Measurements from ENCODE around the gene MPRIP. TPM values are rescaled to one million over a fixed set of nuclear protein-coding genes. Genes with fewer than 3 reads are reported as not detected.

Gene MPRIP
- total and polyA plus RNA-seq, 2 of the 13 experiments (the other 11 are each of a cell fraction or from before 2014, with no cell fraction given): 50.2 to 52.4 TPM

DNA sequence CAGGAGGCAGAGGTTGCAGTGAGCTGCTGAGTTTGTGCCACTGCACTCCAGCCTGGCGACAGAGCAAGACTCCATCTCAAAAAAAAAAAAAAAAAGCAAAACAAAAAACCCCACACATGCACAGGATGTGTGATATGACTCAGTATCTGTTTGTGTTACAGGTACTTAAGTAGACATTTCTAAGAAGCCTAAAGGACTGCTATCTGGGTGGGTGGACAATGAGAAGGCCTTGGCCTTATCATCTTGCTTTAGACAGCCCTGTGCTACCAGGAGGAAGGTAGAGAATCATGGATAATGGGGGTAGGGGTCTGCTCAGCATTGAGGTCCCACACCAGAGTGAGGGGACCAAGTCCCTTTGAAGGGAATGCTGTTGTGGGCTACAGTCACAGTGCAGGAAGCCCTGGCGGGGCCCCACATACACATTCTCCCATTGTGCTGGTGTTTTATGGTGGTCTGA, 137.1 kb downstream of the MPRIP start (continued):
- no peak for TF ChIP-seq ZBTB20 (CRISPR knock-in tag; IDR thresholded peaks at IDR 0.05; ENCODE audit: borderline replicate concordance, low read depth)
- TF ChIP-seq ZNF775 (CRISPR knock-in tag; IDR thresholded peaks at IDR 0.05; ENCODE audit: borderline replicate concordance): no peak
- TF ChIP-seq, protein P1, sequence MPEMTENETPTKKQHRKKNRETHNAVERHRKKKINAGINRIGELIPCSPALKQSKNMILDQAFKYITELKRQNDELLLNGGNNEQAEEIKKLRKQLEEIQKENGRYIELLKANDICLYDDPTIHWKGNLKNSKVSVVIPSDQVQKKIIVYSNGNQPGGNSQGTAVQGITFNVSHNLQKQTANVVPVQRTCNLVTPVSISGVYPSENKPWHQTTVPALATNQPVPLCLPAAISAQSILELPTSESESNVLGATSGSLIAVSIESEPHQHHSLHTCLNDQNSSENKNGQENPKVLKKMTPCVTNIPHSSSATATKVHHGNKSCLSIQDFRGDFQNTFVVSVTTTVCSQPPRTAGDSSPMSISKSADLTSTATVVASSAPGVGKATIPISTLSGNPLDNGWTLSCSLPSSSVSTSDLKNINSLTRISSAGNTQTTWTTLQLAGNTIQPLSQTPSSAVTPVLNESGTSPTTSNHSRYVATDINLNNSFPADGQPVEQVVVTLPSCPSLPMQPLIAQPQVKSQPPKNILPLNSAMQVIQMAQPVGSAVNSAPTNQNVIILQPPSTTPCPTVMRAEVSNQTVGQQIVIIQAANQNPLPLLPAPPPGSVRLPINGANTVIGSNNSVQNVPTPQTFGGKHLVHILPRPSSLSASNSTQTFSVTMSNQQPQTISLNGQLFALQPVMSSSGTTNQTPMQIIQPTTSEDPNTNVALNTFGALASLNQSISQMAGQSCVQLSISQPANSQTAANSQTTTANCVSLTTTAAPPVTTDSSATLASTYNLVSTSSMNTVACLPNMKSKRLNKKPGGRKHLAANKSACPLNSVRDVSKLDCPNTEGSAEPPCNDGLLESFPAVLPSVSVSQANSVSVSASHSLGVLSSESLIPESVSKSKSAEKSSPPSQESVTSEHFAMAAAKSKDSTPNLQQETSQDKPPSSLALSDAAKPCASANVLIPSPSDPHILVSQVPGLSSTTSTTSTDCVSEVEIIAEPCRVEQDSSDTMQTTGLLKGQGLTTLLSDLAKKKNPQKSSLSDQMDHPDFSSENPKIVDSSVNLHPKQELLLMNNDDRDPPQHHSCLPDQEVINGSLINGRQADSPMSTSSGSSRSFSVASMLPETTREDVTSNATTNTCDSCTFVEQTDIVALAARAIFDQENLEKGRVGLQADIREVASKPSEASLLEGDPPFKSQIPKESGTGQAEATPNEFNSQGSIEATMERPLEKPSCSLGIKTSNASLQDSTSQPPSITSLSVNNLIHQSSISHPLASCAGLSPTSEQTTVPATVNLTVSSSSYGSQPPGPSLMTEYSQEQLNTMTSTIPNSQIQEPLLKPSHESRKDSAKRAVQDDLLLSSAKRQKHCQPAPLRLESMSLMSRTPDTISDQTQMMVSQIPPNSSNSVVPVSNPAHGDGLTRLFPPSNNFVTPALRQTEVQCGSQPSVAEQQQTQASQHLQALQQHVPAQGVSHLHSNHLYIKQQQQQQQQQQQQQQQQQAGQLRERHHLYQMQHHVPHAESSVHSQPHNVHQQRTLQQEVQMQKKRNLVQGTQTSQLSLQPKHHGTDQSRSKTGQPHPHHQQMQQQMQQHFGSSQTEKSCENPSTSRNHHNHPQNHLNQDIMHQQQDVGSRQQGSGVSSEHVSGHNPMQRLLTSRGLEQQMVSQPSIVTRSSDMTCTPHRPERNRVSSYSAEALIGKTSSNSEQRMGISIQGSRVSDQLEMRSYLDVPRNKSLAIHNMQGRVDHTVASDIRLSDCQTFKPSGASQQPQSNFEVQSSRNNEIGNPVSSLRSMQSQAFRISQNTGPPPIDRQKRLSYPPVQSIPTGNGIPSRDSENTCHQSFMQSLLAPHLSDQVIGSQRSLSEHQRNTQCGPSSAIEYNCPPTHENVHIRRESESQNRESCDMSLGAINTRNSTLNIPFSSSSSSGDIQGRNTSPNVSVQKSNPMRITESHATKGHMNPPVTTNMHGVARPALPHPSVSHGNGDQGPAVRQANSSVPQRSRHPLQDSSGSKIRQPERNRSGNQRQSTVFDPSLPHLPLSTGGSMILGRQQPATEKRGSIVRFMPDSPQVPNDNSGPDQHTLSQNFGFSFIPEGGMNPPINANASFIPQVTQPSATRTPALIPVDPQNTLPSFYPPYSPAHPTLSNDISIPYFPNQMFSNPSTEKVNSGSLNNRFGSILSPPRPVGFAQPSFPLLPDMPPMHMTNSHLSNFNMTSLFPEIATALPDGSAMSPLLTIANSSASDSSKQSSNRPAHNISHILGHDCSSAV (CRISPR knock-in tag; IDR thresholded peaks at IDR 0.05; ENCODE audit: borderline replicate concordance): no peak

DNA sequence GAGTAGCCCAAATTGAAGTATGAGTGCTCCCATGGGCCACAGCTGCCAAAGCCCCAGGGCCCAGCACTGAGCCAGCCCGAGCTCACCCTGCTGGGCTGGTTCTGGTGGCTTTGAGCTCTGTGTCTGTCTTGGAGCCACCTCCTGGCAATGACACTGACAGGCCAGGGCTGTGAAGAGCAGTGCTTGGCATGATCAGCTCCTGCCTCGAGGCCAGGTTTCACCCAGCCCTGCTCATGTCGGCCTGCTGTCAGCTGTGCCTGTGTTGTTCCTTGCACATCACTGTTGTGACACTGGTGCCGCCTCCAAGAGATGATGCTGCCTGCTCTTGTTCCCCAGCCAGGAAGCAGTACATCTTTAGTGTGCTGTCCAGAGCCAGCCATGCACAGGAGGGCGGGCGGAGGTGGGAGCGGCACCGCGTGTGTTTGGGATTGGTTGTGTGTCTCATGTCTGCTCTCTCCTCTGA, 137.9 kb downstream of the MPRIP start:
- no peaks in the 10 kb centered on the region for H3K4me1 ChIP-seq (ENCODE audit: insufficient read depth, low read length)
- in situ Hi-C loops (cut with HindIII; ENCODE audit: extremely low pct_ligation_motif_present, low pct_unique_long_range_greater_than_20kb) (no loop called here), intact Hi-C loops (cut with micrococcal nuclease; ENCODE audit: unreplicated experiment) (no loop called here)
- ChIA-PET CTCF (ENCODE audit: low intra/inter-chr PET ratio, low total read pairs) (no interaction called here), POLR2A (no interaction called here)
- 100% methylated on average over 1 of the region's 9 CpGs for WGBS (ENCODE audit: low lambda C conversion rate)
- no peaks in the 10 kb centered on the region for H3K79me2 ChIP-seq (ENCODE audit: insufficient read depth, low read length)
- no peaks in the 10 kb centered on the region for H4K20me1 ChIP-seq (ENCODE audit: insufficient read depth, low read length)
- H3K27ac ChIP-seq (ENCODE audit: extremely low read length, insufficient read depth, low read length): no peak overlapping the region
- BruUV-seq (replicated peaks): no TSS peak
- no peak overlapping the region for H3K9ac ChIP-seq (ENCODE audit: insufficient read depth, low read depth, low read length)
- no peak overlapping the region for H3K4me3 ChIP-seq (replicated peaks in 1 of 3; ENCODE audit: insufficient read depth in 1 of 3, low read depth in 2 of 3, low read length in 3 of 3)
- peaks cover 23 to 65% of the 10 kb centered on the region in 2 experiments; a peak in 4 of 5 replicates for H3K36me3 ChIP-seq (replicated peaks in 1 of 2; ENCODE audit: control insufficient read depth in 1 of 2, insufficient read depth in 2 of 2, low read length in 2 of 2)
- H3K9me3 ChIP-seq (ENCODE audit: low read length): no peaks in the 10 kb centered on the region
- no peak overlapping the region for H2AFZ ChIP-seq (ENCODE audit: low read length)
- H3K27me3 ChIP-seq (ENCODE audit: control insufficient read depth in 1 of 2, insufficient read depth in 2 of 2, low read length in 2 of 2): no peaks in the 10 kb centered on the region
- TF ChIP-seq TFE3 (CRISPR knock-in tag; IDR thresholded peaks at IDR 0.05) (no peak), AGO2 (optimal IDR thresholded peaks at IDR 0.05; ENCODE audit: low read depth, low read length) (peak; percentile 41)
- DNase-seq (ENCODE audit: low spot score) (no peak), ATAC-seq (no peak), FAIRE-seq (no peak)
- H3K4me2 ChIP-seq (ENCODE audit: low read depth, low read length): no peak overlapping the region
